GM12878 (cell line): ENCODE measurements around the gene TMEM45B. TPM values are rescaled to one million over a fixed set of nuclear protein-coding genes. Genes with fewer than 3 reads are reported as not detected.

ENCODE experiments used
- ATAC-seq: fragments of 200-7000 bp; cut with Tn5 transposase; 3 replicates; pipeline ENCODE4 v1.9.1; 2020; ENCODE audit warnings: mild to moderate bottlenecking, moderate library complexity
- BruUV-seq: library from RNA; stranded (reverse); fragments of 400-500 nt; replicated peaks from 2 replicates; lab custom pipeline; 2021; lab: Mats Ljungman, UMichigan
- CTCF ChIA-PET: fragments of 300-600 bp; sonication (Branson Sonifier 250); formaldehyde crosslinking; extraction: SDS; loops from one replicate; lab custom pipeline; 2021; ENCODE audit warnings: inconsistent platforms; lab: Yijun Ruan, JAX
- POLR2A ChIA-PET: fragments of 350-600 bp; formaldehyde crosslinking; extraction: SDS; loops from one replicate; lab custom pipeline; 2021; ENCODE audit warnings: inconsistent platforms; lab: Charles Lee
- RAD21 ChIA-PET: fragments of 300-600 bp; sonication (Branson Sonifier 250); formaldehyde crosslinking; loops from one replicate; lab custom pipeline; 2023; ENCODE audit warnings: antibody characterized with exemption; ENCODE audit not compliant: unreplicated experiment; lab: Charles Lee
- SMC1A ChIA-PET: fragments of 300-600 bp; sonication (Branson Sonifier 250); formaldehyde crosslinking; loops from one replicate; lab custom pipeline; 2023; ENCODE audit not compliant: unreplicated experiment, uncharacterized antibody; lab: Charles Lee
- DNase-seq: peaks from one replicate; pipeline ENCODE4 v3.0.0-alpha.2; 2011; ENCODE audit warnings: low read depth, low spot score
- FAIRE-seq: peaks from 3 replicates; lab custom pipeline; 2011; peaks lifted over from hg19 to GRCh38; lab: Jason Lieb, UNC
- H2AFZ ChIP-seq: 2 replicates; pipeline ENCODE4 v1.6.0; 2011; ENCODE audit warnings: low read depth, low read length, control low read depth; ENCODE audit not compliant: control insufficient read depth
- H3K27ac ChIP-seq: 2 replicates; pipeline ENCODE4 v1.5.1; 2011; ENCODE audit warnings: control low read depth; ENCODE audit not compliant: control insufficient read depth, insufficient read depth
- H3K27me3 ChIP-seq, 2 experiments: replicated peaks in 1 of 2; 2 replicates each; pipeline versions ENCODE4 v1.6.0 to v1.6.1; 2011; ENCODE audit warnings: low read length in 1 of 2; ENCODE audit not compliant: control insufficient read depth in 2 of 2, insufficient read depth in 2 of 2
- H3K36me3 ChIP-seq, 2 experiments: 2 replicates each; pipeline ENCODE4 v1.5.1; 2011; ENCODE audit warnings: low read length in 1 of 2; ENCODE audit not compliant: control insufficient read depth in 2 of 2, insufficient read depth in 2 of 2
- H3K4me1 ChIP-seq: 2 replicates; pipeline ENCODE4 v1.6.1; 2011; ENCODE audit warnings: mild to moderate bottlenecking, low read length, moderate library complexity, mixed read lengths; ENCODE audit not compliant: control insufficient read depth, insufficient read depth
- H3K4me2 ChIP-seq: 2 replicates; pipeline ENCODE4 v1.6.0; 2011; ENCODE audit warnings: control low read depth; ENCODE audit not compliant: control insufficient read depth, insufficient read depth
- H3K4me3 ChIP-seq: fragments of 200-600 bp; sonication (generic); 2 replicates; pipeline ENCODE4 v1.5.1; 2016
- H3K79me2 ChIP-seq: 2 replicates; pipeline ENCODE4 v1.6.0; 2011; ENCODE audit warnings: low read length; ENCODE audit not compliant: control insufficient read depth, insufficient read depth
- H3K9ac ChIP-seq: 2 replicates; pipeline ENCODE4 v1.8.0; 2011; ENCODE audit warnings: low read length, control low read depth, mixed read lengths; ENCODE audit not compliant: control insufficient read depth, insufficient read depth
- H3K9me3 ChIP-seq: replicated peaks from 3 replicates; pipeline ENCODE4 v1.5.1; 2011; ENCODE audit warnings: mild to moderate bottlenecking, low read length; ENCODE audit not compliant: control insufficient read depth, insufficient read depth
- H4K20me1 ChIP-seq: 2 replicates; pipeline ENCODE4 v1.6.0; 2011; ENCODE audit not compliant: control insufficient read depth, insufficient read depth
- BCL11A ChIP-seq: IDR thresholded peaks from 2 replicates; pipeline ENCODE4 v1.6.1; 2011; ENCODE audit warnings: low read depth, low read length
- GABPA ChIP-seq: IDR thresholded peaks from 2 replicates; pipeline ENCODE4 v1.6.1; 2014; ENCODE audit warnings: antibody characterized with exemption, low read depth, mild to moderate bottlenecking, inconsistent platforms
- HCFC1 ChIP-seq: fragments of 150-350 bp; IDR thresholded peaks from 2 replicates; pipeline ENCODE4 v1.6.1; 2014; ENCODE audit warnings: low read length
- HSF1 ChIP-seq: fragments of 150-350 bp; IDR thresholded peaks from 2 replicates; pipeline ENCODE4 v1.6.1; 2014; ENCODE audit warnings: mild to moderate bottlenecking, low read depth, low read length
- MTA3 ChIP-seq: IDR thresholded peaks from 2 replicates; pipeline ENCODE4 v1.6.1; 2012; ENCODE audit warnings: low read length, inconsistent platforms, borderline replicate concordance
- MYB ChIP-seq: fragments of 150-350 bp; IDR thresholded peaks from 2 replicates; pipeline ENCODE4 v1.6.1; 2014; ENCODE audit warnings: mild to moderate bottlenecking, low read depth, low read length, borderline replicate concordance
- NFYB ChIP-seq: IDR thresholded peaks from 2 replicates; pipeline ENCODE4 v1.6.1; 2011; ENCODE audit warnings: low read depth, mild to moderate bottlenecking, low read length, improper control_type of control experiment, moderate library complexity; ENCODE audit not compliant: insufficient read depth
- RBBP5 ChIP-seq: fragments of 200-600 bp; sonication (generic); conservative IDR thresholded peaks from 2 replicates; pipeline ENCODE4 v1.6.1; 2016
- RELB ChIP-seq: fragments of 450-650 bp; IDR thresholded peaks from 2 replicates; pipeline ENCODE4 v1.6.1; 2017; ENCODE audit warnings: low read depth, mild to moderate bottlenecking, moderate library complexity
- SP1 ChIP-seq: IDR thresholded peaks from one replicate; pipeline ENCODE4 v1.6.1; 2011; ENCODE audit warnings: low read depth, low read length
- USF2 ChIP-seq: IDR thresholded peaks from 2 replicates; pipeline ENCODE4 v1.6.1; 2011; ENCODE audit warnings: low read depth, low read length, improper control_type of control experiment, borderline replicate concordance
- ZBED1 ChIP-seq: IDR thresholded peaks from 2 replicates; pipeline ENCODE4 v1.6.1; 2016; ENCODE audit warnings: borderline replicate concordance
- ZNF274 ChIP-seq: IDR thresholded peaks from one replicate; pipeline ENCODE4 v1.8.0; 2011; ENCODE audit not compliant: insufficient read length, insufficient read depth
- ZNF622 ChIP-seq: fragments of 450-650 bp; IDR thresholded peaks from 2 replicates; pipeline ENCODE4 v1.6.1; 2017; ENCODE audit warnings: mild to moderate bottlenecking, inconsistent platforms
- whole genome bisulfite sequencing: methylation state at CpG from one replicate; pipeline ENCODE4 v1.1.6; 2016; ENCODE audit warnings: low lambda C conversion rate; ENCODE audit not compliant: insufficient replicate concordance, insufficient coverage; ENCODE audit errors: missing lambda C conversion rate; 5-methylcytosine and 5-hydroxymethylcytosine counted together
- in situ Hi-C: fragments of 300-500 bp; cut with MboI; formaldehyde crosslinking; loops from 9 replicates; pipeline ENCODE4 v1.14.3; 2018; ENCODE audit warnings: mixed read lengths
- intact Hi-C: fragments of 100-400 bp; cut with micrococcal nuclease; formaldehyde crosslinking; loops from one replicate; pipeline ENCODE4 v1.14.2; 2022; ENCODE audit not compliant: unreplicated experiment
- polyA plus RNA-seq, 11 experiments: library from polyadenylated mRNA; depleted of rRNA in 4 of 11; unstranded in 6 of 11; stranded (reverse) in 5 of 11; fragments of >200 nt; fragmentation: Nextera tagmentation in 4 of 11; fragmentation: Illumina TruSeq in 1 of 11; extraction: Ambion mirVana in 4 of 11; extraction: Trizol in 1 of 11; gene quantifications; 1 replicate in 1 of 11; 2 replicates in 10 of 11; pipeline versions ENCODE4 v1.2.1 to v1.2.3, GENCODE V29; 2011 to 2016; ENCODE audit warnings: inconsistent platforms in 2 of 11, missing spikeins in 2 of 11, low read depth in 1 of 11
- total RNA-seq, 4 experiments: library from RNA; depleted of rRNA in 3 of 4; stranded (reverse); fragments of >200 nt in 3 of 4; fragmentation: Illumina TruSeq in 1 of 4; extraction: Trizol in 1 of 4; gene quantifications; 2 replicates each; pipeline versions ENCODE4 v1.2.1 to v1.2.3, GENCODE V29; 2013 to 2021

TMEM45B gene
- total and polyA plus RNA-seq, 10 of the 15 experiments (the other 5 are each of a cell fraction or from before 2014, with no cell fraction given), result 0.05 to 0.13 TPM; not detected in 8

GRCh38 chr11:129852125-129852740 is 36.6 kb downstream of the TMEM45B start:
- no peak for ATAC-seq

More at GRCh38 chr11:129852125-129852740, 36.6 kb downstream of the TMEM45B start:
- no peak for TF ChIP-seq RBBP5
- no peak for TF ChIP-seq BCL11A
- TF ChIP-seq HSF1, result no peak
- TF ChIP-seq USF2, result no peak
- TF ChIP-seq SP1, result no peak
- TF ChIP-seq ZBED1, result no peak
- no peak for TF ChIP-seq NFYB
- no peak for TF ChIP-seq MTA3
- TF ChIP-seq ZNF622, result no peak
- no peak for TF ChIP-seq RELB
- no peak for TF ChIP-seq GABPA
- no peak for TF ChIP-seq ZNF274
- TF ChIP-seq HCFC1, result no peak
- TF ChIP-seq MYB, result no peak
- intact Hi-C loops (no loop called here), in situ Hi-C loops (no loop called here)
- no peaks in the 10 kb centered on the region for H3K36me3 ChIP-seq
- 60% methylated on average over 15 of the region's 15 CpGs for WGBS
- CTCF ChIA-PET, result no interaction called here
- SMC1A ChIA-PET, result no interaction called here
- peaks cover 2% of the 10 kb centered on the region; the same call in 1 of the 2 replicates for H4K20me1 ChIP-seq
- H3K4me1 ChIP-seq, result no peaks in the 10 kb centered on the region; the same call in 1 of the 2 replicates
- H3K9me3 ChIP-seq, result no peaks in the 10 kb centered on the region
- H2AFZ ChIP-seq, result no peak overlapping the region
- FAIRE-seq, result peak; percentile 23
- DNase-seq, result no peak
- POLR2A ChIA-PET, result no interaction called here
- H3K27ac ChIP-seq, result no peak overlapping the region
- no peak overlapping the region for H3K4me2 ChIP-seq
- H3K27me3 ChIP-seq, result no peaks in the 10 kb centered on the region
- H3K9ac ChIP-seq, result no peak overlapping the region
- RAD21 ChIA-PET, result no interaction called here
- no peak overlapping the region for H3K4me3 ChIP-seq
- H3K79me2 ChIP-seq, result no peaks in the 10 kb centered on the region
- no TSS peak for BruUV-seq
